GM12878 (cell line): Measurements from ENCODE around the gene NPTN.
"Not testable (repeated sequence)": the region's sequence is repeated elsewhere in the genome, so short reads cannot be mapped to it uniquely, and the experiment has no call there.

Experiments
- CREM ChIP-seq: IDR thresholded peaks from 2 replicates; pipeline ENCODE4 v1.6.1; 2014; ENCODE audit warnings: antibody characterized with exemption, low read depth
- EZH2 ChIP-seq: IDR thresholded peaks from 2 replicates; pipeline ENCODE4 v1.6.1; 2012; ENCODE audit warnings: low read depth, mild to moderate bottlenecking, control low read depth, inconsistent platforms, low read length, borderline replicate concordance; ENCODE audit not compliant: control insufficient read depth
- LARP7 ChIP-seq: fragments of 450-650 bp; IDR thresholded peaks from 2 replicates; pipeline ENCODE4 v1.6.1; 2017; ENCODE audit warnings: mild to moderate bottlenecking
- POLR2A ChIP-seq: IDR thresholded peaks from 2 replicates; pipeline ENCODE4 v1.6.1; 2011; ENCODE audit warnings: low read depth, mild to moderate bottlenecking, low read length
- TARDBP ChIP-seq: IDR thresholded peaks from 2 replicates; pipeline ENCODE4 v1.6.1; 2016; ENCODE audit warnings: borderline replicate concordance
- TF ChIP-seq, protein P1 (sequence below), 3 experiments: IDR thresholded peaks in 2 of 3; conservative IDR thresholded peaks in 1 of 3; 2 replicates each; pipeline ENCODE4 v1.5.1; 2011; ENCODE audit warnings: low read depth in 3 of 3, low read length in 3 of 3, mild to moderate bottlenecking in 3 of 3, control low read depth in 2 of 3, moderate library complexity in 2 of 3, inconsistent platforms in 1 of 3, mixed read lengths in 1 of 3; ENCODE audit not compliant: control insufficient read depth in 2 of 3, insufficient read depth in 1 of 3; ENCODE audit errors: extremely low read depth in 1 of 3
- TF ChIP-seq, protein P2 (sequence below): IDR thresholded peaks from 2 replicates; pipeline ENCODE4 v1.6.1; 2012; ENCODE audit warnings: low read depth, low read length, improper control_type of control experiment
- TF ChIP-seq, protein P3 (sequence below): IDR thresholded peaks from 2 replicates; pipeline ENCODE4 v1.6.1; 2011; ENCODE audit warnings: mild to moderate bottlenecking, low read depth, low read length, moderate library complexity; ENCODE audit not compliant: insufficient replicate concordance
- TF ChIP-seq, protein P4 (sequence below): IDR thresholded peaks from 2 replicates; pipeline ENCODE4 v1.6.1; 2012; ENCODE audit warnings: mild to moderate bottlenecking, low read depth, low read length
- TF ChIP-seq, protein P5 (sequence below): fragments of 450-650 bp; IDR thresholded peaks from 2 replicates; pipeline ENCODE4 v1.6.1; 2017; ENCODE audit warnings: antibody characterized with exemption, mild to moderate bottlenecking, moderate library complexity

DNA sequence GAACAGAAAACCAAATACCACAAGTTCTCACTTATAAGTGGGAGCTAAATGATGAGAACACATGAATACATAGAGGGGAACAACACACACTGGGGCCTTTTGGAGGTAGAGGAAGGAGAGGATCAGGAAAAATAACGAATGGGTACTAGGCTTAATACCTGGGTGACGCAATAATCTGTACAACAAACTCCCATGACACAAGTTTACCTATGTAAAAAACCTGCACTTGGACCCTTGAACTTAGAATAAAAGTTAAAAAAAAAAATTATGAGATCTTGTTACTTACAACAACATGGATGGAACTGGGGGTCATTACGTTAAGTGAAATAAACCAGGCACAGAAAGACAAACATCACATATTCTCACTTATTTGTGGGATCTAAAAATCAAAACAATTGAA is 84.3 kb downstream of the NPTN start:
- TF ChIP-seq, protein P1, sequence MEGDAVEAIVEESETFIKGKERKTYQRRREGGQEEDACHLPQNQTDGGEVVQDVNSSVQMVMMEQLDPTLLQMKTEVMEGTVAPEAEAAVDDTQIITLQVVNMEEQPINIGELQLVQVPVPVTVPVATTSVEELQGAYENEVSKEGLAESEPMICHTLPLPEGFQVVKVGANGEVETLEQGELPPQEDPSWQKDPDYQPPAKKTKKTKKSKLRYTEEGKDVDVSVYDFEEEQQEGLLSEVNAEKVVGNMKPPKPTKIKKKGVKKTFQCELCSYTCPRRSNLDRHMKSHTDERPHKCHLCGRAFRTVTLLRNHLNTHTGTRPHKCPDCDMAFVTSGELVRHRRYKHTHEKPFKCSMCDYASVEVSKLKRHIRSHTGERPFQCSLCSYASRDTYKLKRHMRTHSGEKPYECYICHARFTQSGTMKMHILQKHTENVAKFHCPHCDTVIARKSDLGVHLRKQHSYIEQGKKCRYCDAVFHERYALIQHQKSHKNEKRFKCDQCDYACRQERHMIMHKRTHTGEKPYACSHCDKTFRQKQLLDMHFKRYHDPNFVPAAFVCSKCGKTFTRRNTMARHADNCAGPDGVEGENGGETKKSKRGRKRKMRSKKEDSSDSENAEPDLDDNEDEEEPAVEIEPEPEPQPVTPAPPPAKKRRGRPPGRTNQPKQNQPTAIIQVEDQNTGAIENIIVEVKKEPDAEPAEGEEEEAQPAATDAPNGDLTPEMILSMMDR (IDR thresholded peaks at IDR 0.05 in 2 of 3, conservative IDR thresholded peaks at IDR 0.05 in 1 of 3; ENCODE audit: control insufficient read depth in 2 of 3, extremely low read depth in 1 of 3, insufficient read depth in 1 of 3, low read depth in 3 of 3, low read length in 3 of 3): not testable (repeated sequence)
- TF ChIP-seq LARP7, POLR2A, TARDBP, EZH2, CREM: not testable (repeated sequence)
- TF ChIP-seq, protein P2, sequence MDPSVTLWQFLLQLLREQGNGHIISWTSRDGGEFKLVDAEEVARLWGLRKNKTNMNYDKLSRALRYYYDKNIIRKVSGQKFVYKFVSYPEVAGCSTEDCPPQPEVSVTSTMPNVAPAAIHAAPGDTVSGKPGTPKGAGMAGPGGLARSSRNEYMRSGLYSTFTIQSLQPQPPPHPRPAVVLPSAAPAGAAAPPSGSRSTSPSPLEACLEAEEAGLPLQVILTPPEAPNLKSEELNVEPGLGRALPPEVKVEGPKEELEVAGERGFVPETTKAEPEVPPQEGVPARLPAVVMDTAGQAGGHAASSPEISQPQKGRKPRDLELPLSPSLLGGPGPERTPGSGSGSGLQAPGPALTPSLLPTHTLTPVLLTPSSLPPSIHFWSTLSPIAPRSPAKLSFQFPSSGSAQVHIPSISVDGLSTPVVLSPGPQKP: not testable (repeated sequence)
- TF ChIP-seq, protein P3, sequence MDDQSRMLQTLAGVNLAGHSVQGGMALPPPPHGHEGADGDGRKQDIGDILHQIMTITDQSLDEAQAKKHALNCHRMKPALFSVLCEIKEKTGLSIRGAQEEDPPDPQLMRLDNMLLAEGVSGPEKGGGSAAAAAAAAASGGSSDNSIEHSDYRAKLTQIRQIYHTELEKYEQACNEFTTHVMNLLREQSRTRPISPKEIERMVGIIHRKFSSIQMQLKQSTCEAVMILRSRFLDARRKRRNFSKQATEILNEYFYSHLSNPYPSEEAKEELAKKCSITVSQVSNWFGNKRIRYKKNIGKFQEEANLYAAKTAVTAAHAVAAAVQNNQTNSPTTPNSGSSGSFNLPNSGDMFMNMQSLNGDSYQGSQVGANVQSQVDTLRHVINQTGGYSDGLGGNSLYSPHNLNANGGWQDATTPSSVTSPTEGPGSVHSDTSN: not testable (repeated sequence)
- TF ChIP-seq, protein P4, sequence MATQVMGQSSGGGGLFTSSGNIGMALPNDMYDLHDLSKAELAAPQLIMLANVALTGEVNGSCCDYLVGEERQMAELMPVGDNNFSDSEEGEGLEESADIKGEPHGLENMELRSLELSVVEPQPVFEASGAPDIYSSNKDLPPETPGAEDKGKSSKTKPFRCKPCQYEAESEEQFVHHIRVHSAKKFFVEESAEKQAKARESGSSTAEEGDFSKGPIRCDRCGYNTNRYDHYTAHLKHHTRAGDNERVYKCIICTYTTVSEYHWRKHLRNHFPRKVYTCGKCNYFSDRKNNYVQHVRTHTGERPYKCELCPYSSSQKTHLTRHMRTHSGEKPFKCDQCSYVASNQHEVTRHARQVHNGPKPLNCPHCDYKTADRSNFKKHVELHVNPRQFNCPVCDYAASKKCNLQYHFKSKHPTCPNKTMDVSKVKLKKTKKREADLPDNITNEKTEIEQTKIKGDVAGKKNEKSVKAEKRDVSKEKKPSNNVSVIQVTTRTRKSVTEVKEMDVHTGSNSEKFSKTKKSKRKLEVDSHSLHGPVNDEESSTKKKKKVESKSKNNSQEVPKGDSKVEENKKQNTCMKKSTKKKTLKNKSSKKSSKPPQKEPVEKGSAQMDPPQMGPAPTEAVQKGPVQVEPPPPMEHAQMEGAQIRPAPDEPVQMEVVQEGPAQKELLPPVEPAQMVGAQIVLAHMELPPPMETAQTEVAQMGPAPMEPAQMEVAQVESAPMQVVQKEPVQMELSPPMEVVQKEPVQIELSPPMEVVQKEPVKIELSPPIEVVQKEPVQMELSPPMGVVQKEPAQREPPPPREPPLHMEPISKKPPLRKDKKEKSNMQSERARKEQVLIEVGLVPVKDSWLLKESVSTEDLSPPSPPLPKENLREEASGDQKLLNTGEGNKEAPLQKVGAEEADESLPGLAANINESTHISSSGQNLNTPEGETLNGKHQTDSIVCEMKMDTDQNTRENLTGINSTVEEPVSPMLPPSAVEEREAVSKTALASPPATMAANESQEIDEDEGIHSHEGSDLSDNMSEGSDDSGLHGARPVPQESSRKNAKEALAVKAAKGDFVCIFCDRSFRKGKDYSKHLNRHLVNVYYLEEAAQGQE: not testable (repeated sequence)
- TF ChIP-seq, protein P5, sequence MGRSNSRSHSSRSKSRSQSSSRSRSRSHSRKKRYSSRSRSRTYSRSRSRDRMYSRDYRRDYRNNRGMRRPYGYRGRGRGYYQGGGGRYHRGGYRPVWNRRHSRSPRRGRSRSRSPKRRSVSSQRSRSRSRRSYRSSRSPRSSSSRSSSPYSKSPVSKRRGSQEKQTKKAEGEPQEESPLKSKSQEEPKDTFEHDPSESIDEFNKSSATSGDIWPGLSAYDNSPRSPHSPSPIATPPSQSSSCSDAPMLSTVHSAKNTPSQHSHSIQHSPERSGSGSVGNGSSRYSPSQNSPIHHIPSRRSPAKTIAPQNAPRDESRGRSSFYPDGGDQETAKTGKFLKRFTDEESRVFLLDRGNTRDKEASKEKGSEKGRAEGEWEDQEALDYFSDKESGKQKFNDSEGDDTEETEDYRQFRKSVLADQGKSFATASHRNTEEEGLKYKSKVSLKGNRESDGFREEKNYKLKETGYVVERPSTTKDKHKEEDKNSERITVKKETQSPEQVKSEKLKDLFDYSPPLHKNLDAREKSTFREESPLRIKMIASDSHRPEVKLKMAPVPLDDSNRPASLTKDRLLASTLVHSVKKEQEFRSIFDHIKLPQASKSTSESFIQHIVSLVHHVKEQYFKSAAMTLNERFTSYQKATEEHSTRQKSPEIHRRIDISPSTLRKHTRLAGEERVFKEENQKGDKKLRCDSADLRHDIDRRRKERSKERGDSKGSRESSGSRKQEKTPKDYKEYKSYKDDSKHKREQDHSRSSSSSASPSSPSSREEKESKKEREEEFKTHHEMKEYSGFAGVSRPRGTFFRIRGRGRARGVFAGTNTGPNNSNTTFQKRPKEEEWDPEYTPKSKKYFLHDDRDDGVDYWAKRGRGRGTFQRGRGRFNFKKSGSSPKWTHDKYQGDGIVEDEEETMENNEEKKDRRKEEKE: not testable (repeated sequence)
